Panc1 (cell line): Measurements from ENCODE around the gene UNC45B.

Source experiments
- CTCF ChIP-seq: fragments of 450-650 bp; IDR thresholded peaks from 2 replicates; pipeline ENCODE4 v1.5.1; 2017; ENCODE audit warnings: mild to moderate bottlenecking
- TF ChIP-seq, protein P1 (sequence below), 2 experiments: IDR thresholded peaks; 2 replicates each; pipeline ENCODE4 v1.6.1; 2011 to 2012; ENCODE audit warnings: low read depth in 2 of 2, control low read depth in 1 of 2, low read length in 1 of 2, mild to moderate bottlenecking in 1 of 2, moderate library complexity in 1 of 2; ENCODE audit not compliant: insufficient read depth in 1 of 2

GRCh38 chr17:35229638-35230037 lies 82.0 kb downstream of the UNC45B start:
- no peak for TF ChIP-seq CTCF
- TF ChIP-seq, protein P1, sequence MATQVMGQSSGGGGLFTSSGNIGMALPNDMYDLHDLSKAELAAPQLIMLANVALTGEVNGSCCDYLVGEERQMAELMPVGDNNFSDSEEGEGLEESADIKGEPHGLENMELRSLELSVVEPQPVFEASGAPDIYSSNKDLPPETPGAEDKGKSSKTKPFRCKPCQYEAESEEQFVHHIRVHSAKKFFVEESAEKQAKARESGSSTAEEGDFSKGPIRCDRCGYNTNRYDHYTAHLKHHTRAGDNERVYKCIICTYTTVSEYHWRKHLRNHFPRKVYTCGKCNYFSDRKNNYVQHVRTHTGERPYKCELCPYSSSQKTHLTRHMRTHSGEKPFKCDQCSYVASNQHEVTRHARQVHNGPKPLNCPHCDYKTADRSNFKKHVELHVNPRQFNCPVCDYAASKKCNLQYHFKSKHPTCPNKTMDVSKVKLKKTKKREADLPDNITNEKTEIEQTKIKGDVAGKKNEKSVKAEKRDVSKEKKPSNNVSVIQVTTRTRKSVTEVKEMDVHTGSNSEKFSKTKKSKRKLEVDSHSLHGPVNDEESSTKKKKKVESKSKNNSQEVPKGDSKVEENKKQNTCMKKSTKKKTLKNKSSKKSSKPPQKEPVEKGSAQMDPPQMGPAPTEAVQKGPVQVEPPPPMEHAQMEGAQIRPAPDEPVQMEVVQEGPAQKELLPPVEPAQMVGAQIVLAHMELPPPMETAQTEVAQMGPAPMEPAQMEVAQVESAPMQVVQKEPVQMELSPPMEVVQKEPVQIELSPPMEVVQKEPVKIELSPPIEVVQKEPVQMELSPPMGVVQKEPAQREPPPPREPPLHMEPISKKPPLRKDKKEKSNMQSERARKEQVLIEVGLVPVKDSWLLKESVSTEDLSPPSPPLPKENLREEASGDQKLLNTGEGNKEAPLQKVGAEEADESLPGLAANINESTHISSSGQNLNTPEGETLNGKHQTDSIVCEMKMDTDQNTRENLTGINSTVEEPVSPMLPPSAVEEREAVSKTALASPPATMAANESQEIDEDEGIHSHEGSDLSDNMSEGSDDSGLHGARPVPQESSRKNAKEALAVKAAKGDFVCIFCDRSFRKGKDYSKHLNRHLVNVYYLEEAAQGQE (IDR thresholded peaks at IDR 0.05; ENCODE audit: insufficient read depth in 1 of 2, low read depth in 2 of 2, low read length in 1 of 2): no peak
